Left lung (tissue), 10 donors: ENCODE results near the gene PLPP2. TPM values are rescaled to one million over a fixed set of nuclear protein-coding genes. Genes with fewer than 3 reads are reported as not detected.

Experiments
- ATAC-seq: fragments of 200-7000 bp; cut with Tn5 transposase; one replicate; pipeline ENCODE4 v1.9.1; 2020; ENCODE audit warnings: moderate library complexity
- DNase-seq, 4 donors: peaks; one replicate each; pipeline ENCODE4 v3.0.0-alpha.2; 2013 to 2020
- H3K27ac ChIP-seq, 2 donors: fragments of 200-600 bp; sonication (generic) in 1 of 2; one replicate each; pipeline versions ENCODE4 v1.5.0 to v1.8.0; 2020 to 2021
- H3K27me3 ChIP-seq, 2 donors: fragments of 200-600 bp; sonication (generic) in 1 of 2; one replicate each; pipeline versions ENCODE4 v1.5.0 to v1.8.0; 2020 to 2021
- H3K36me3 ChIP-seq, 2 donors: fragments of 200-600 bp; sonication (generic) in 1 of 2; one replicate each; pipeline versions ENCODE4 v1.5.0 to v1.8.0; 2020 to 2021
- H3K4me1 ChIP-seq, 2 donors: fragments of 200-600 bp; one replicate each; pipeline ENCODE4 v1.8.0; 2021
- H3K4me3 ChIP-seq, 2 donors: fragments of 200-600 bp; sonication (generic) in 1 of 2; one replicate each; pipeline versions ENCODE4 v1.5.0 to v1.8.0; 2020 to 2021; ENCODE audit warnings: mild to moderate bottlenecking in 1 of 2
- H3K9me3 ChIP-seq, 2 donors: fragments of 200-600 bp; sonication (generic) in 1 of 2; one replicate each; pipeline versions ENCODE4 v1.5.0 to v1.8.0; 2020 to 2021
- intact Hi-C, 2 donors: fragments of 100-400 bp; cut with DNase I; formaldehyde crosslinking; loops; one replicate each; pipeline versions ENCODE4 v1.11.2 to v1.14.2; 2022
- polyA plus RNA-seq, 6 donors: library from polyadenylated mRNA; unstranded; fragments of 120-200 nt; gene quantifications; one replicate each; pipeline ENCODE4 v1.2.1, GENCODE V29; 2013; ENCODE audit not compliant: insufficient read length in 6 of 6
- total RNA-seq, 2 donors: library from RNA; stranded (reverse); fragmentation: NEBNext Ultra II Directional; extraction: Animal tissue kit (Norgen Biotek cat#: 25700); gene quantifications; one replicate each; pipeline ENCODE4 v1.2.1, GENCODE V29; 2021
- TF ChIP-seq, protein P1 (sequence below), 2 donors: fragments of 200-600 bp; sonication (generic) in 1 of 2; IDR thresholded peaks; one replicate each; pipeline versions ENCODE4 v1.5.0 to v1.8.0; 2021; ENCODE audit warnings: antibody characterized with exemption in 2 of 2
- donor health status: DM: no; HTN: yes; CAD: no.
- donor health status: DM: no; HTN: no; CAD: no.

The PLPP2 gene
- total and polyA plus RNA-seq, 8 donors, result 3.2 to 13.8 (median 5.2) TPM

DNA sequence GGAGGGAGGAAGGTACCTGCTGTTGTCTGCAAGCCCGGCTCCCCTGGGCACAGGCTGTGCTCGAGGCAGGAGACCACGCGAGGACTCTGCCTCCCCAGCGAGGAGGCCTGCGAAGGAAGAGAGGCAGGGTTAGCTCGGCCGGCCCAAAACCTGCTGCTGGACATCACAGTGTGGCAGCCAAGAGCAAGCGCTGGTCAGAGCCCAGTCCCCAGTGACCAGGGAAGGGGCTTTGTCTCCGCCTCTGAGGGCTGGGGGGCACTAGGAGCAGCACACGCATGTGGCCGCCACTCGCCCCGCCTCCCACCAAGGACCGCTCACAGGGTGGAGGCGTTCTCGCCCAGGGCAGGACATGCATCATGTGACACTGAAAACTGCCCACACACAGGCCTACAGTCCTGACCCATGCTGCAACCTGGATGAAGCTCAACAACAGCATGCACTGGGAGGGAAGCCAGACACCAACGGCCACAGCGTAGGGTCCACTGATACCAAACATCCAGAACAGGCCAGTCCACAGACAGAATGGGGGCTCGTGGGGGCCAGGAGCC lies 44.9 kb upstream of the PLPP2 start:
- H3K27me3 ChIP-seq, result no peaks in the 10 kb centered on the region
- no peak overlapping the region for H3K4me3 ChIP-seq
- no peaks in the 10 kb centered on the region for H3K9me3 ChIP-seq
- no peak overlapping the region for H3K27ac ChIP-seq
- H3K4me1 ChIP-seq, result peaks cover 0 to 38% of the 10 kb centered on the region in 2 donors
- DNase-seq, result no peak
- intact Hi-C loops, result no loop called here
- ATAC-seq, result no peak
- peaks cover 0 to 29% of the 10 kb centered on the region in 2 donors for H3K36me3 ChIP-seq
- TF ChIP-seq, protein P1, sequence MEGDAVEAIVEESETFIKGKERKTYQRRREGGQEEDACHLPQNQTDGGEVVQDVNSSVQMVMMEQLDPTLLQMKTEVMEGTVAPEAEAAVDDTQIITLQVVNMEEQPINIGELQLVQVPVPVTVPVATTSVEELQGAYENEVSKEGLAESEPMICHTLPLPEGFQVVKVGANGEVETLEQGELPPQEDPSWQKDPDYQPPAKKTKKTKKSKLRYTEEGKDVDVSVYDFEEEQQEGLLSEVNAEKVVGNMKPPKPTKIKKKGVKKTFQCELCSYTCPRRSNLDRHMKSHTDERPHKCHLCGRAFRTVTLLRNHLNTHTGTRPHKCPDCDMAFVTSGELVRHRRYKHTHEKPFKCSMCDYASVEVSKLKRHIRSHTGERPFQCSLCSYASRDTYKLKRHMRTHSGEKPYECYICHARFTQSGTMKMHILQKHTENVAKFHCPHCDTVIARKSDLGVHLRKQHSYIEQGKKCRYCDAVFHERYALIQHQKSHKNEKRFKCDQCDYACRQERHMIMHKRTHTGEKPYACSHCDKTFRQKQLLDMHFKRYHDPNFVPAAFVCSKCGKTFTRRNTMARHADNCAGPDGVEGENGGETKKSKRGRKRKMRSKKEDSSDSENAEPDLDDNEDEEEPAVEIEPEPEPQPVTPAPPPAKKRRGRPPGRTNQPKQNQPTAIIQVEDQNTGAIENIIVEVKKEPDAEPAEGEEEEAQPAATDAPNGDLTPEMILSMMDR (IDR thresholded peaks at IDR 0.05), result no peak

DNA sequence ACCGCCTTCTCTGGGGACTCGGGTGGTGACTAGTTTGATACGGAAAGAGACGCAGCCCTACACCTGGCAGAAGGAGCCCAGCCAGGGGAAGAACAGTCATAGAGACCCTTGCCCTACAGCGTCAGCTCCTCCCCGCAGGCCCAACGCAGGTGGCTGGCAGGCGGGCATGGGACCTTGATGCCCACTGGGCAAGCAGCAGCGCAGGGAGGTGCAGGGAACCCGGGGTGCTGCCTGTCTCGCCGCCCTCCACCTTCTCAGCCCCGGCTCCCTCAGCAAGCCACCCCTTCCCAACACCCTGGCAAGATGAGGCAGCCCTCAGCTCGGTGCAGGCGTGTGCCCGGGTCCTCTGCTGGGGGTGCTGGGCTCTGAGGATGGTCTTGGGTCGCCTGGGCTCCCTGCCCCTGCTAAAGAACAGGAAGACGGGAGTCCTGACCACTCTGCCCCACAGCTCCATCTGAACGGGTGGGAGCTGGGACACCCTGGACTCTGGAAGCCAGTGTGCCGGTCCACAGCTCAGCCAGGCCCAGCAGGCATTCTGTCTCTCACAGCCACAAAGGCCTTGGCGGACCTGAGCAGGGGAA lies 44.4 kb upstream of the PLPP2 start:
- peaks cover 0 to 35% of the 10 kb centered on the region in 2 donors for H3K36me3 ChIP-seq
- peaks cover 0 to 3% of the 10 kb centered on the region in 2 donors for H3K9me3 ChIP-seq

DNA sequence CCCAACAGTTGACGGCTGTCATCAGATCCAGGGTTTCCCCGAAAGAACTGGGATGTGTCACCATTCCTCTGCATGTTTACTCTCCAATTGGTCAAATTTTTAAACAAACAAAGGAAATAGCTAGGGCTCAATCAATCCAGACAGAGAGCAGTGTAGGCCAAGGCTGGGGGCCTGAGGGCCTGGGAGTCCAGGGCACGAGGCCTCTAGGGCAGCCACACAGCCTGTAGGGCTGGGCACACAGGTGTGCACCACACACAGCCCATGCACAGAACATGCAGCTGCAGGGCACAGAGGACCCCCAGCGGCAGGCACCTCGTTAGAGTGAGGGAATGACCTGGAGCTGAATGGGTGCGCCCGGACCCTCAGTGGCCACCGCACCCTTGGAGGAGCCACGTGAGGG lies 43.9 kb upstream of the PLPP2 start:
- H3K27ac ChIP-seq, result no peak overlapping the region
- intact Hi-C loops, result no loop called here

More for the DNA sequence above, 44.4 kb upstream of the PLPP2 start:
- DNase-seq (no peak), ATAC-seq (no peak)
- Histone ChIP-seq H3K27me3 (no peaks in the 10 kb centered on the region), H3K4me3 (no peak overlapping the region), H3K27ac (no peak overlapping the region), H3K4me1 (peaks cover 0 to 32% of the 10 kb centered on the region in 2 donors)
- TF ChIP-seq, protein P1 (IDR thresholded peaks at IDR 0.05), result no peak
- intact Hi-C loops, result no loop called here

DNA sequence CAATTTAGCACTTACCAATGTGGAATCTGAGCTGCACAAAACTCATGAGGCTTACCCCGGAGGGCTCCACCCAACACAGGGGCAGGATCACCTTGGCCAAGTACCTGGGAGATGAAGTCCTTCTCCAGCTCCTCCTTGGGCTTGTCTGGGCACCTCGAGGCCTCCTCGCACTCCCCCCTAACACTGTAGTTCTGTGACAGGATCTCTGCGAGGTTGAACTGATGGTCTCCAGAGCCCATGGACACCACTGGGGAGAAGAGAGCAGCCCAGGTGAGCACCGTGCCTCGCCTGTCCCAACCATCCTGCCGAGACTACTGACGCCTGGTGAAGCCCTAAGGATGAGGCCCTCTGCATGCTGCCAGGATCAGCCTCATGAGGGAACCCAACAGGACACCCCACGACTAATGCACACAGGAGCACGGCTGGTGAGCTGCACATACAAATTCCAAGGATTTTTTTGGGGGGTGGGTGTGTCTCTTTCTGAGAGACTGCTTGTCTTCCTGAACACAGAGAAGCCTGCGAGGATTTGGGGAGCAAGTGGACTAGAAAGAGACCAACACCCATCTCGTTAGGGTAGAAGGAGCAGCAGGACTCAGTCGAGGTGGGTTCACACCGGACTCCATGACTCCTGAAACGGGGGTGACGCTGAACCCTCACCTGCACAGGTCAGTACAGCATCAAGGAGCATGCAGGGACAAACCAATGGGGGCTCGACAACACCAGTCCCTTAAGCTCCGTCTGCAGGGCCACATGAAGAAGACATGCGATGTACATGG lies 43.3 kb upstream of the PLPP2 start:
- no peaks in the 10 kb centered on the region for H3K27me3 ChIP-seq
- ATAC-seq (no peak), DNase-seq (no peak)
- H3K9me3 ChIP-seq, result peaks cover 0 to 11% of the 10 kb centered on the region in 2 donors
- H3K4me3 ChIP-seq, result no peak overlapping the region
- TF ChIP-seq, protein P1 (IDR thresholded peaks at IDR 0.05), result no peak
- intact Hi-C loops, result no loop called here
- peaks cover 0 to 45% of the 10 kb centered on the region in 2 donors for H3K36me3 ChIP-seq
- no peak overlapping the region for H3K27ac ChIP-seq
- peaks cover 0 to 27% of the 10 kb centered on the region in 2 donors for H3K4me1 ChIP-seq

More for the DNA sequence above, 43.9 kb upstream of the PLPP2 start:
- ATAC-seq (no peak), DNase-seq (no peak)
- H3K9me3 ChIP-seq, result peaks cover 0 to 8% of the 10 kb centered on the region in 2 donors
- no peaks in the 10 kb centered on the region for H3K27me3 ChIP-seq
- peaks cover 0 to 27% of the 10 kb centered on the region in 2 donors for H3K4me1 ChIP-seq
- TF ChIP-seq, protein P1 (IDR thresholded peaks at IDR 0.05), result no peak
- no peak overlapping the region for H3K4me3 ChIP-seq
- peaks cover 0 to 40% of the 10 kb centered on the region in 2 donors for H3K36me3 ChIP-seq

DNA sequence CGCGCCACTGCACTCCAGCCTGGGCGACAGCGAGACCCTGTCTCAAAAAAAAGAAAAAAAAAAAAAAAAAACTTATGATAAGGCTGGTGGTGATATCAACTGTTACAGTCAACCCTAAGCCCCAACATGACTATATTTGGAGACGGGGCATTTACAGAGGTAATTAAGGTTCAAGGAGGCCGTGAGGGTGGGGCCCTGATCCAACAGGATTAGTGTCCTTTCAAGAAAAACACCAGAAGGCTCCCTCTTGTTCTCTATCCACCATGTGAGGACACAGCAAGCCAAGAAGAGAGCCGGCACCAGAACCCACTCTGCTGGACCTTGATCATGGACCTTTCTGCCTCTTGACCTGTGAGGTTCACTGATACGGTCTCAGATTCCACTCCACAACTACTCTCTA lies 39.3 kb upstream of the PLPP2 start:
- Histone ChIP-seq H3K27me3 (no peaks in the 10 kb centered on the region), H3K4me3 (no peak overlapping the region), H3K4me1 (peaks cover 0 to 8% of the 10 kb centered on the region in 2 donors), H3K27ac (no peak overlapping the region), H3K9me3 (peaks cover 0 to 29% of the 10 kb centered on the region in 2 donors), H3K36me3 (peaks cover 0 to 80% of the 10 kb centered on the region in 2 donors)
- TF ChIP-seq, protein P1 (IDR thresholded peaks at IDR 0.05), result no peak
- ATAC-seq (no peak), DNase-seq (no peak)
- intact Hi-C loops, result no loop called here
